ENCODE data around the gene FGFR3. TPM values are rescaled to one million over a fixed set of nuclear protein-coding genes. Genes with fewer than 3 reads are reported as not detected.

Gene FGFR3
- total and polyA plus RNA-seq, 2 of the 4 experiments (the other 2 are of a cell fraction) = 0.18 to 0.67 TPM

GRCh38 chr4:1773754-1774153, 19.3 kb upstream of the FGFR3 start:
- Histone ChIP-seq H3K4me3 (ENCODE audit: insufficient read depth, low read depth, low read length) (no peak overlapping the region), H2BK120ac (ENCODE audit: low read depth, low read length) (no peak overlapping the region), H3K36me3 (ENCODE audit: control insufficient read depth, insufficient read depth, low read length) (no peaks in the 10 kb centered on the region), H2AK9ac (replicated peaks; ENCODE audit: low read depth, low read length, poor library complexity) (no peak overlapping the region), H3K9me3 (ENCODE audit: control insufficient read depth, insufficient read depth, low read length) (no peaks in the 10 kb centered on the region), H2BK5ac (ENCODE audit: low read depth, low read length, poor library complexity, severe bottlenecking) (no peak overlapping the region), H3K23ac (ENCODE audit: low read depth, low read length) (no peak overlapping the region), H3K9ac (ENCODE audit: low read depth, low read length) (no peak overlapping the region), H2AFZ (replicated peaks; ENCODE audit: low read length, poor library complexity) (no peak overlapping the region), H2AK5ac (ENCODE audit: low read depth, low read length) (no peak overlapping the region), H2BK15ac (ENCODE audit: low read depth, low read length) (no peak overlapping the region), H3K27ac (ENCODE audit: insufficient read depth, low read length) (no peak overlapping the region), H4K8ac (ENCODE audit: low read depth in 2 of 2, low read length in 2 of 2) (no peak overlapping the region), H3K4ac (ENCODE audit: low read depth, low read length) (no peak overlapping the region), H3K56ac (ENCODE audit: extremely low read depth, insufficient read depth, low read length) (no peak overlapping the region), H3K9me1 (ENCODE audit: insufficient read depth, low read length) (no peaks in the 10 kb centered on the region), H4K5ac (ENCODE audit: low read depth, low read length) (no peak overlapping the region), H3K4me1 (ENCODE audit: control insufficient read depth, insufficient read depth, low read length) (peaks cover 6% of the 10 kb centered on the region; the same call in 1 of the 2 replicates), H3K18ac (ENCODE audit: low read depth, low read length) (no peak overlapping the region), H2BK20ac (ENCODE audit: low read depth, low read length) (no peak overlapping the region), H3K27me3 (ENCODE audit: control insufficient read depth, insufficient read depth, low read length) (peaks cover 2% of the 10 kb centered on the region; the same call in 1 of the 2 replicates), H3K79me1 (ENCODE audit: low read depth in 1 of 2, low read length in 2 of 2) (no peaks in the 10 kb centered on the region), H3K14ac (replicated peaks; ENCODE audit: low read depth, low read length) (no peak overlapping the region), H3K4me2 (ENCODE audit: low read depth, low read length) (no peak overlapping the region), H4K91ac (ENCODE audit: insufficient read depth, low read depth, low read length) (no peak overlapping the region), H4K20me1 (ENCODE audit: insufficient read depth, low read length) (no peaks in the 10 kb centered on the region)
- intact Hi-C loops (cut with micrococcal nuclease) = no loop called here
- ATAC-seq (ENCODE audit: low read depth) = no peak
- no peak for DNase-seq
- POLR2A ChIA-PET (ENCODE audit: unreplicated experiment) = no interaction called here
- in situ Hi-C loops (cut with MboI; ENCODE audit: low sequenced_read_pairs) = no loop called here
- WGBS, 2 experiments (ENCODE audit: extremely low coverage in 2 of 2, insufficient read length in 1 of 2) = 100% methylated on average over 1 of the region's 10 CpGs; no CpG with 5 or more reads in 1 of the 2 experiments
- TF ChIP-seq CEBPB (IDR thresholded peaks at IDR 0.05; ENCODE audit: low read depth, low read length) (no peak), RCOR1 (IDR thresholded peaks at IDR 0.05; ENCODE audit: insufficient replicate concordance, low read length) (no peak), RAD21 (IDR thresholded peaks at IDR 0.05; ENCODE audit: low read length) (no peak), SMC3 (IDR thresholded peaks at IDR 0.05; ENCODE audit: low read depth, low read length) (no peak), ELK1 (IDR thresholded peaks at IDR 0.05; ENCODE audit: borderline replicate concordance, low read depth, low read length) (no peak), NFE2L2 (IDR thresholded peaks at IDR 0.05; ENCODE audit: low read depth, low read length) (no peak), FOS (IDR thresholded peaks at IDR 0.05; ENCODE audit: low read depth, low read length) (no peak), BHLHE40 (IDR thresholded peaks at IDR 0.05; ENCODE audit: low read depth, low read length) (no peak), CTCF (conservative IDR thresholded peaks at IDR 0.05; ENCODE audit: low read depth, low read length) (no peak), RFX5 (IDR thresholded peaks at IDR 0.05; ENCODE audit: low read depth, low read length) (no peak), MAZ (IDR thresholded peaks at IDR 0.05; ENCODE audit: borderline replicate concordance, low read depth, low read length) (no peak), USF2 (IDR thresholded peaks at IDR 0.05; ENCODE audit: low read depth, low read length) (no peak), POLR2A (IDR thresholded peaks at IDR 0.05; ENCODE audit: low read depth, low read length) (no peak), MAFK (IDR thresholded peaks at IDR 0.05; ENCODE audit: low read depth, low read length) (no peak), MXI1 (IDR thresholded peaks at IDR 0.05; ENCODE audit: borderline replicate concordance, low read depth, low read length) (no peak), CHD1 (IDR thresholded peaks at IDR 0.05; ENCODE audit: low read depth, low read length) (no peak)
- CTCF ChIA-PET = no interaction called here
- dilution Hi-C loops (cut with HindIII; ENCODE audit: low sequenced_read_pairs, unreplicated experiment) = no loop called here
- no TSS peak for BruUV-seq (replicated peaks)
